Measurements from ENCODE around the gene EFR3B.

GRCh38 chr2:25076749-25077148 lies 34.9 kb downstream of the EFR3B start:
- no peak for TF ChIP-seq CTCF (IDR thresholded peaks at IDR 0.05)
- no peak for TF ChIP-seq POLR2A (IDR thresholded peaks at IDR 0.05)
- TF ChIP-seq EP300 (IDR thresholded peaks at IDR 0.05), result no peak

All from ovary (tissue), 3 donors.